GM12878 (cell line): Measurements from ENCODE around the gene TGFBI. TPM values are rescaled to one million over a fixed set of nuclear protein-coding genes. Genes with fewer than 3 reads are reported as not detected.

ENCODE experiments used
- ATAC-seq: fragments of 200-7000 bp; cut with Tn5 transposase; 3 replicates; pipeline ENCODE4 v1.9.1; 2020; ENCODE audit warnings: mild to moderate bottlenecking, moderate library complexity
- BruUV-seq: library from RNA; stranded (reverse); fragments of 400-500 nt; replicated peaks from 2 replicates; lab custom pipeline; 2021; lab: Mats Ljungman, UMichigan
- CTCF ChIA-PET: fragments of 300-600 bp; sonication (Branson Sonifier 250); formaldehyde crosslinking; extraction: SDS; loops from one replicate; lab custom pipeline; 2021; ENCODE audit warnings: inconsistent platforms; lab: Yijun Ruan, JAX
- POLR2A ChIA-PET: fragments of 350-600 bp; formaldehyde crosslinking; extraction: SDS; loops from one replicate; lab custom pipeline; 2021; ENCODE audit warnings: inconsistent platforms; lab: Charles Lee
- RAD21 ChIA-PET: fragments of 300-600 bp; sonication (Branson Sonifier 250); formaldehyde crosslinking; loops from one replicate; lab custom pipeline; 2023; ENCODE audit warnings: antibody characterized with exemption; ENCODE audit not compliant: unreplicated experiment; lab: Charles Lee
- SMC1A ChIA-PET: fragments of 300-600 bp; sonication (Branson Sonifier 250); formaldehyde crosslinking; loops from one replicate; lab custom pipeline; 2023; ENCODE audit not compliant: unreplicated experiment, uncharacterized antibody; lab: Charles Lee
- DNase-seq: peaks from one replicate; pipeline ENCODE4 v3.0.0-alpha.2; 2011; ENCODE audit warnings: low read depth, low spot score
- FAIRE-seq: peaks from 3 replicates; lab custom pipeline; 2011; peaks lifted over from hg19 to GRCh38; lab: Jason Lieb, UNC
- H2AFZ ChIP-seq: 2 replicates; pipeline ENCODE4 v1.6.0; 2011; ENCODE audit warnings: low read depth, low read length, control low read depth; ENCODE audit not compliant: control insufficient read depth
- H3K27ac ChIP-seq: 2 replicates; pipeline ENCODE4 v1.5.1; 2011; ENCODE audit warnings: control low read depth; ENCODE audit not compliant: control insufficient read depth, insufficient read depth
- H3K27me3 ChIP-seq, 2 experiments: replicated peaks in 1 of 2; 2 replicates each; pipeline versions ENCODE4 v1.6.0 to v1.6.1; 2011; ENCODE audit warnings: low read length in 1 of 2; ENCODE audit not compliant: control insufficient read depth in 2 of 2, insufficient read depth in 2 of 2
- H3K36me3 ChIP-seq, 2 experiments: 2 replicates each; pipeline ENCODE4 v1.5.1; 2011; ENCODE audit warnings: low read length in 1 of 2; ENCODE audit not compliant: control insufficient read depth in 2 of 2, insufficient read depth in 2 of 2
- H3K4me1 ChIP-seq: 2 replicates; pipeline ENCODE4 v1.6.1; 2011; ENCODE audit warnings: mild to moderate bottlenecking, low read length, moderate library complexity, mixed read lengths; ENCODE audit not compliant: control insufficient read depth, insufficient read depth
- H3K4me2 ChIP-seq: 2 replicates; pipeline ENCODE4 v1.6.0; 2011; ENCODE audit warnings: control low read depth; ENCODE audit not compliant: control insufficient read depth, insufficient read depth
- H3K4me3 ChIP-seq: fragments of 200-600 bp; sonication (generic); 2 replicates; pipeline ENCODE4 v1.5.1; 2016
- H3K79me2 ChIP-seq: 2 replicates; pipeline ENCODE4 v1.6.0; 2011; ENCODE audit warnings: low read length; ENCODE audit not compliant: control insufficient read depth, insufficient read depth
- H3K9ac ChIP-seq: 2 replicates; pipeline ENCODE4 v1.8.0; 2011; ENCODE audit warnings: low read length, control low read depth, mixed read lengths; ENCODE audit not compliant: control insufficient read depth, insufficient read depth
- H3K9me3 ChIP-seq: replicated peaks from 3 replicates; pipeline ENCODE4 v1.5.1; 2011; ENCODE audit warnings: mild to moderate bottlenecking, low read length; ENCODE audit not compliant: control insufficient read depth, insufficient read depth
- H4K20me1 ChIP-seq: 2 replicates; pipeline ENCODE4 v1.6.0; 2011; ENCODE audit not compliant: control insufficient read depth, insufficient read depth
- MEF2A ChIP-seq: IDR thresholded peaks from 2 replicates; pipeline ENCODE4 v1.6.1; 2011; ENCODE audit warnings: low read depth, mild to moderate bottlenecking, low read length, moderate library complexity; ENCODE audit not compliant: insufficient read depth
- NFIC ChIP-seq: IDR thresholded peaks from 2 replicates; pipeline ENCODE4 v1.6.1; 2012; ENCODE audit warnings: low read depth, mild to moderate bottlenecking, inconsistent platforms, low read length, moderate library complexity
- PKNOX1 ChIP-seq: fragments of 450-650 bp; IDR thresholded peaks from 2 replicates; pipeline ENCODE4 v1.6.1; 2016; ENCODE audit warnings: mild to moderate bottlenecking
- PML ChIP-seq: IDR thresholded peaks from 2 replicates; pipeline ENCODE4 v1.6.1; 2012; ENCODE audit warnings: low read length, inconsistent platforms
- RAD51 ChIP-seq: fragments of 450-650 bp; IDR thresholded peaks from 2 replicates; pipeline ENCODE4 v1.6.1; 2016; ENCODE audit warnings: moderate library complexity, mild to moderate bottlenecking, inconsistent platforms
- RCOR1 ChIP-seq: conservative IDR thresholded peaks from 2 replicates; pipeline ENCODE4 v1.6.1; 2012; ENCODE audit warnings: low read depth, low read length, improper control_type of control experiment
- SMAD5 ChIP-seq: IDR thresholded peaks from 2 replicates; pipeline ENCODE4 v1.6.1; 2016; ENCODE audit warnings: antibody characterized with exemption, low read depth
- SRF ChIP-seq, 2 experiments: IDR thresholded peaks; 2 replicates each; pipeline ENCODE4 v1.6.1; 2011; ENCODE audit warnings: low read depth in 2 of 2, low read length in 2 of 2, mild to moderate bottlenecking in 1 of 2, moderate library complexity in 1 of 2
- TARDBP ChIP-seq: IDR thresholded peaks from 2 replicates; pipeline ENCODE4 v1.6.1; 2016; ENCODE audit warnings: borderline replicate concordance
- YY1 ChIP-seq: IDR thresholded peaks from 2 replicates; pipeline ENCODE4 v1.6.1; 2011; ENCODE audit warnings: low read depth, mild to moderate bottlenecking, low read length
- ZSCAN29 ChIP-seq: fragments of 450-650 bp; IDR thresholded peaks from 2 replicates; pipeline ENCODE4 v1.6.1; 2017; ENCODE audit warnings: mild to moderate bottlenecking, moderate library complexity
- WGBS: methylation state at CpG from one replicate; pipeline ENCODE4 v1.1.6; 2016; ENCODE audit warnings: low lambda C conversion rate; ENCODE audit not compliant: insufficient replicate concordance, insufficient coverage; ENCODE audit errors: missing lambda C conversion rate; 5-methylcytosine and 5-hydroxymethylcytosine counted together
- in situ Hi-C: fragments of 300-500 bp; cut with MboI; formaldehyde crosslinking; loops from 9 replicates; pipeline ENCODE4 v1.14.3; 2018; ENCODE audit warnings: mixed read lengths
- intact Hi-C: fragments of 100-400 bp; cut with micrococcal nuclease; formaldehyde crosslinking; loops from one replicate; pipeline ENCODE4 v1.14.2; 2022; ENCODE audit not compliant: unreplicated experiment
- polyA plus RNA-seq, 11 experiments: library from polyadenylated mRNA; depleted of rRNA in 4 of 11; unstranded in 6 of 11; stranded (reverse) in 5 of 11; fragments of >200 nt; fragmentation: Nextera tagmentation in 4 of 11; fragmentation: Illumina TruSeq in 1 of 11; extraction: Ambion mirVana in 4 of 11; extraction: Trizol in 1 of 11; gene quantifications; 1 replicate in 1 of 11; 2 replicates in 10 of 11; pipeline versions ENCODE4 v1.2.1 to v1.2.3, GENCODE V29; 2011 to 2016; ENCODE audit warnings: inconsistent platforms in 2 of 11, missing spikeins in 2 of 11, low read depth in 1 of 11
- total RNA-seq, 4 experiments: library from RNA; depleted of rRNA in 3 of 4; stranded (reverse); fragments of >200 nt in 3 of 4; fragmentation: Illumina TruSeq in 1 of 4; extraction: Trizol in 1 of 4; gene quantifications; 2 replicates each; pipeline versions ENCODE4 v1.2.1 to v1.2.3, GENCODE V29; 2013 to 2021

The TGFBI gene
- total and polyA plus RNA-seq, 10 of the 15 experiments (the other 5 are each of a cell fraction or from before 2014, with no cell fraction given): 0.12 to 1.8 (median 0.19) TPM

- Histone ChIP-seq H3K27ac (no peak overlapping the region), H3K9ac (no peak overlapping the region), H3K9me3 (no peaks in the 10 kb centered on the region), H4K20me1 (no peaks in the 10 kb centered on the region), H3K79me2 (no peaks in the 10 kb centered on the region), H2AFZ (no peak overlapping the region), H3K4me1 (no peaks in the 10 kb centered on the region), H3K4me3 (no peak overlapping the region), H3K27me3 (peaks cover 0 to 3% of the 10 kb centered on the region in 2 experiments; a peak in 1 of 4 replicates), H3K36me3 (no peaks in the 10 kb centered on the region), H3K4me2 (no peak overlapping the region)
- no TSS peak for BruUV-seq
- in situ Hi-C loops: no loop called here
- SMC1A ChIA-PET: interaction anchor here (0.6 to 1.3 kb wide), 2 partner anchors 55 to 287 kb away, joined by 3 read pairs; no protein-coding TSS in a partner anchor
- intact Hi-C loops: no loop called here
- POLR2A ChIA-PET: no interaction called here
- ATAC-seq (no peak), DNase-seq (no peak), FAIRE-seq (no peak)
- RAD21 ChIA-PET: interaction anchor here (1.6 kb wide), 1 partner anchor 193 kb away, joined by 3 read pairs; no protein-coding TSS in a partner anchor
- WGBS: 17% methylated on average over 1 of the region's 1 CpG
- CTCF ChIA-PET: interaction anchor here (0.8 to 4.5 kb wide), 5 partner anchors 8 to 192 kb away, joined by 3 to 23 read pairs (median 4); no protein-coding TSS in a partner anchor
- TF ChIP-seq NFIC (no peak), YY1 (no peak), ZSCAN29 (no peak), RCOR1 (no peak), PKNOX1 (no peak), RAD51 (no peak), SRF (IDR thresholded peaks at IDR 0.05; ENCODE audit: low read depth in 2 of 2, low read length in 2 of 2) (no peak), TARDBP (no peak), MEF2A (no peak), PML (no peak), SMAD5 (no peak)
These were observed 48.2 kb upstream of the TGFBI start for GRCh38 chr5:135980620-135981019.
